GM18508 (cell line): ENCODE data around the gene NPR2.

ENCODE experiments used
- ATAC-seq: cut with Tn5 transposase; IDR thresholded peaks from one replicate; pipeline ENCODE4 v1.9.1; 2021; ENCODE audit warnings: moderate number of reproducible peaks; ENCODE audit not compliant: insufficient read depth, unreplicated experiment

Gene NPR2

DNA sequence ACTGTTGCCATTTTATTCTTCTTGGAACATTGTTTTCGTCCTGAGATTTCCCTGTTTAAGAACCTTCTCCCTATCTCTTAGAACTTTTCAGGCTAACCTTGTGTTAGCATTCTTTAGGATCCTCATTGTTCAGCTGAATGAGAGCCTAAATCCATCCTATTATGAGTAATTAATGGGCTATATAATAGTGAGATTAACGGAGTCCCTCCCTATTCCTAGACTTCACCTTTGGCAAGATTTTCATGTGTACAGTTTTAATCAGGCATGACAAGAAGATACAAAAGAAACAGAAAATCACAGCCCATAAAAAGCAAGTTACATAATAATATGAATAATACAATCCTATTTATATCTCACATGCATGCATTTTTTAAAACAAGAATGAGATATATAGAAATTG is 28.2 kb upstream of the NPR2 start:
- no peak for ATAC-seq

GRCh38 chr9:35763803-35764202 is 27.6 kb upstream of the NPR2 start:
- no peak for ATAC-seq

DNA sequence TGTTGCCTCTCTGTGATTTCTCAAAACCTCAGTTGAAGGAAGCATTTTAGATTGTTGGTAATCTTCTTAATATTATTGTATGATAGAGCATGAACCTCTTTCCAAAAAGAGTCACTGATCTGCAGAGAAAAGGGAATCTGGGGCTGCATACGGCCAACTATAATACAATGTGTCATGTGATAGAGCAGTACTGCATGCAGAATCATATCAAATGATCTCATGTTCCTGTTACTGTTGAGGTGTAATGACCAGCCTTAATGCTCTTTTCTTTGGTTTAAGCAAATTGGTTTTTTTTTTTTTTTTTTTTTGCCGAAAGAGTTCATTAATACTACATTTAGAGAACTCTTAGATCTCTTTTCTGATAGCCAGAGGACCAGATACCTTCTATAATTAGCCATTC is 24.4 kb upstream of the NPR2 start:
- no peak for ATAC-seq

- ATAC-seq: no peak
Observed at GRCh38 chr9:35767458-35767857, 23.9 kb upstream of the NPR2 start.

- no peak for ATAC-seq
Observed at GRCh38 chr9:35769763-35770162, 21.6 kb upstream of the NPR2 start.

DNA sequence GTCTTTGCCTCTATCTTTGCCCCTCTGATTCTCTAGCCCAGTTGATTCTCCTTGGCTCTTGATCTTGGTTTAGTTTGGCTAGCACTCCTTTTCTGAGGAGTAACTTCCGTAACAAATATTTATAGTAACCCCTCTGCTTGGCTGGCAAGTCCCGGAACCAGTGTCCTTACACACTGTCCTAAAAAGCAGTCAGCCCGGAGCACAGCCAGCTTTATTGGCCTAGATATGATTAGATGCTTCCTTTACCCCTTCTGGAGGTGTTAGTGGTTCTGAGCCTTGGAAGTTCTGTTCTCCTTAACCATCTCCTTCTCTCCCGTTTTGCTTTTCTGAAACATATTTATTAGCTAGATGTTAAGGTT is 20.3 kb upstream of the NPR2 start:
- no peak for ATAC-seq

DNA sequence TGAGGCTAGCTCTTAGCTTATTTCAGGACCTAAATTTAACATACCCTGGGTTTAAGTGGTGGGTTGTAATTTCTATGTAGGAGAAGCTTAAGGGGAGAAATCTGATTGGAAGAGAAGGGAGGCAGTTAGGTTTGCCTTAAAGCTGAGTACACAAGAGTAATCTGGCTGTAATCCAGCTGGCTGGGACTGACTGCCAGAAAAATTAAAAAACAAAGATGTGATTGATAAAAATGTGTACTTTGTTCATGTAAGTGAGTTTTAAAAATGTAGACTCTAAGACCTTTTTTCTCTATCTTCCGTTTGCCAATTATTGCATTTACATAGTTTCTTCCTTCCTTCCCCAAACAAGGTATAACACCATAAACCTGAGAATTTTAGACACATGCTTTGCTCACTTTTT is 19.9 kb upstream of the NPR2 start:
- ATAC-seq: no peak

DNA sequence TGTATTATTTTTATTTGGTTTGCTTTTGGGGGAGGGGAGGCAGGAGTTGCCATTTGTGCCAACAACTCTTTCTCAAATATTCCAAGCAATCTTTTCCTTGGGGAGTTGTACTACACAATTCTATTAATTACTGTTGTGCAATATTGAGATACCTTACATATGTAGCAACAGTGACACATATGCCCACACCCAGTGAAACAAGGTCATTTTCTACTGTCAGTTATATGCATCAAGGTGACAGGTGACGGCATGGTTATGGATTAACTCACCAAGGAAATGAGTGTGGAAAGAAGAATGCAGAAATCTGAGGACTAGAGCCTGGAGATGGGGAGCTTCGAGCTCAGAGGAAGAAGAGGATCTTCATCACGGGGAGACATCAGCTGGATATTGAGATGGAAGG is 19.4 kb upstream of the NPR2 start:
- no peak for ATAC-seq

DNA sequence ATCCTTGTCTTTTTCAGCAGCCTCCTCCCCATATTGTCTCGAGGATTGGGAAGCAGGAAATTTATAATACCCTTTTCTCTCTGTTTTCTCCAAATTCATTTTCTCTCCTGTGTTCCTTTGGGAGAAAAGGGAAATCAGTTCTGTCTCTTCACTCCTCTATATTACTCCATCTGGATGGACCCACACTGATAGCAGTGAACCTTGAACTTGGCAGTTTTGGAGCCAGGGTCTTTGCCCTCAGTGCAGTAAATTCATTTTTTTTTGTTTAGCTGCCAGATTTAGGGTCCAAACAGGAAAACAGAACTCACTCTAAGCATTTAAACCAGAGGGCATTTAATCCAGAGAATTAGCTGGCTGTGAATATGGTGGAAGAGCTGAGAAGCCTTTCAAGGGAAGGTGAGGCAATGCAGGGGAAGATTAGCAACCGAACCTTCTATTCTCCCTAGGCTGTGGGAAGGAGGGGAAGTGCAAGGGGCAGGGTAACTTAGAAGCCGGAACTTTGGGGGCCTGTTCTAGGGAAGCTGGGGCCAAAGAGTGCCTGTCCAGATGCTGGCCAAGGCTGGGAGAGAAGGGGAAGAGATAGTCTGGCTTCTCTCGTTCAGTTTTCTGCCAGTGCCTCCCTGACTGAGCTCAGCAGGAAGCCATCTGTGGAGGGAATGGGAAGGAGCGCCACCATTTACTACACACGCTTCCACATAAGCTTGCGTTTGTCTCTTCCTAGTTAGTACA is 16.3 kb upstream of the NPR2 start:
- ATAC-seq: no peak

- no peak for ATAC-seq
Observed at GRCh38 chr9:35776018-35776417, 15.4 kb upstream of the NPR2 start.

DNA sequence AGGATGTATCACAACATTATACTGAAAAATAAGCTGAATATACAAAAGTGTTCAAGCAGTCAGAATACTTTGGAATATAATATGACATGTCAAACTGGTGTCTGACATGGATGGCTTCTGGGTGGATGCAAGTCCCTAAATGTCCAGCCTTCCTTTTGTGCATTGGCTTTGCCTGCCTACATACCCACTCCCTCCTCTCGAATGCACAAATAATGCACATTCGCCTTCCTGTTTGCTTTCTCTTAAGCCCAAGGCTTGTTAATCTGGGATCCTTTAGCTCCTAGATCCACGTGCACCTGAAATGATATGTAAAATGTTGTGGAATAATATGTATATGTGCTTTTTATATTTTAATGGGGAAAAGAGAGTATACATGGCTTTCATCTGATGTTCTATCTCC is 12.9 kb upstream of the NPR2 start:
- ATAC-seq: no peak

DNA sequence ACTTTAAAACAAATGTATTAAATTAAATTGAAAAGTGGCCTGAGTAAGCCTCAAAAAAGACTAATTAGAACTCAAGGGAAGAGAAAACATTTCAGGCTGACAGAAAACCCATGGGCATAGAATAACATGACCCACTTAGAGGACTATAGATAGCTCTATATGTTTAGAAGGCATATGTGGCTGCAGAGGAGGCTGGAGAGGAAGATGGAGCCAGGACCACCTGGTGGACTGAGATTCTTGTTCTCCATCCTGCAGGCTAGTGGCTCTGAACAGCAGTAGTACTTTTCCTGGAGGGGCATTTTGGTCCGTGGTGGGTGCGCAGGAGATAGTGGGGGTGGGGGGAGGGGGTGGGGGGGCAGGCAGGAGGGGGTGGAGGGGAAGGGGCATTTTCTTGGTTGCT is 10.3 kb upstream of the NPR2 start:
- ATAC-seq: no peak

- ATAC-seq: no peak
Observed at GRCh38 chr9:35783418-35783817, 8.0 kb upstream of the NPR2 start.

- ATAC-seq: no peak
Observed at GRCh38 chr9:35789541-35789940, 1.9 kb upstream of the NPR2 start.

GRCh38 chr9:35790025-35790384 is 1.4 kb upstream of the NPR2 start:
- no peak for ATAC-seq

DNA sequence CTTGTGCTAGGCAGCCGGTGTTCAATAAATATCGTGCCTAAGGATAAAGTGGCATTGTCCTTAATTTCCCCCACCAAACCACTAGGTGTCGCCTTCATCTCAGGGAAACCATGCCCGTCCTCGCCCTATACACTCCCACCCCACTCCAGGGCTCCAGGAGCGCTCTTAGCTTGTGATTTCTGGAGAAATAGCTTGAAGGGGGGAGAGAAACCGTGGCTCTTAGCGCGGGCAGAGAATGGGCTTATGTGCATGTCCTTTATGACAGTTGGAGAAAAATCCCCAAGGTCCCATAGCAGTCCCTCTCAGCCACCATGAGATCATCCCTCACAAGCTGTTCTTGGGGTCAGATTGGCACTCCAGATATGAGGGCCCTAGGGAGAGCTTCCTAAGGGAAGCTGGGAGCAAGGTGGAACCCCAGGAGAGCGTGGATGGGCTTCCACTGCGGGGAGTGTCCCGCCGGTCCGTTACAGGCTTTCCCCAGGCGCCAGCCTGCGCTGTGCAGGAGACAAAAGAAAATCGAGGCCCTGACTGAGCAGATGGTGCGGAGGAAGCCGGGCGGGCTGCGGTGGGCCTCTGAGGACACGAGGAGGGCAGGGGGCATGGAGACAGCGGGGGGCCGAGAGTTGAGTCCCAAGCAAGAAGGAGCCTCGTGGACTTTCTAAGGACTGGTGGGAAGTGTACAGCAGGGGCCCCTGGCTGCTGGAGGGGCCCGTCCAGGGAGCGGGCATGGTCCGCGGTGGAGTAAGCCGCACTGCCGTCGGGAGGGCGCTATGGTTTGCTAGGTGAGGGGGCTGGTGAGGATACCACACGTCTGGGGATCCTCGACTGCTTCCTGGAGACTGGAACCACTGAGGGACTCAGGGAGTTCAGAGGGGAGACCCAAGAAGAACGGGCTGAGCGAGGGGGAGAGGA is 750 bp upstream of the NPR2 start:
- ATAC-seq: no peak

GRCh38 chr9:35792024-35792813 is 828 bp downstream of the NPR2 start:
- no peak for ATAC-seq

GRCh38 chr9:35792826-35793225 is 1.4 kb downstream of the NPR2 start:
- no peak for ATAC-seq

GRCh38 chr9:35793461-35793860 is 2.1 kb downstream of the NPR2 start:
- ATAC-seq: no peak

- no peak for ATAC-seq
Observed at GRCh38 chr9:35795695-35796094, 4.3 kb downstream of the NPR2 start.
